Loucy (cell line): ENCODE data around the gene SNX20.

Experiments used
- H2AFZ ChIP-seq: fragments of 200-600 bp; sonication (generic); 2 replicates; pipeline ENCODE4 v1.6.0; 2016; ENCODE audit warnings: antibody characterized with exemption, mild to moderate bottlenecking, low read length, moderate library complexity
- H3F3A ChIP-seq: fragments of 200-600 bp; 2 replicates; pipeline ENCODE4 v1.6.0; 2016; ENCODE audit warnings: antibody characterized with exemption, low read depth, mild to moderate bottlenecking
- H3K27me3 ChIP-seq: fragments of 200-600 bp; sonication (generic); 2 replicates; pipeline ENCODE4 v1.6.1; 2014; ENCODE audit warnings: low read length, mild to moderate bottlenecking; ENCODE audit not compliant: insufficient read depth, poor library complexity, severe bottlenecking
- H3K36me3 ChIP-seq: fragments of 200-600 bp; sonication (generic); 2 replicates; pipeline ENCODE4 v1.6.1; 2016; ENCODE audit warnings: low read length; ENCODE audit not compliant: insufficient read depth
- H3K4me1 ChIP-seq: fragments of 200-600 bp; sonication (generic); 2 replicates; pipeline ENCODE4 v1.5.1; 2014; ENCODE audit warnings: low read length, mild to moderate bottlenecking; ENCODE audit not compliant: insufficient read depth, poor library complexity, severe bottlenecking
- H3K4me2 ChIP-seq: fragments of 200-600 bp; sonication (generic); 2 replicates; pipeline ENCODE4 v1.6.0; 2014; ENCODE audit warnings: antibody characterized with exemption, low read length, low read depth, mild to moderate bottlenecking; ENCODE audit not compliant: poor library complexity, severe bottlenecking
- H3K4me3 ChIP-seq: fragments of 200-600 bp; sonication (generic); 2 replicates; pipeline ENCODE4 v1.5.1; 2014; ENCODE audit warnings: low read length, mild to moderate bottlenecking, mixed read lengths; ENCODE audit not compliant: poor library complexity, severe bottlenecking
- H3K79me2 ChIP-seq: fragments of 200-600 bp; sonication (generic); 2 replicates; pipeline ENCODE4 v1.6.1; 2014; ENCODE audit warnings: low read length; ENCODE audit not compliant: insufficient read depth
- H3K9ac ChIP-seq: fragments of 200-600 bp; sonication (generic); 2 replicates; pipeline ENCODE4 v1.6.0; 2014; ENCODE audit warnings: mild to moderate bottlenecking, low read depth, low read length, moderate library complexity; ENCODE audit not compliant: poor library complexity, severe bottlenecking
- H3K9me2 ChIP-seq: fragments of 200-600 bp; sonication (generic); replicated peaks from 2 replicates; pipeline ENCODE4 v1.6.1; 2016; ENCODE audit warnings: low read depth, low read length, mixed read lengths
- H3K9me3 ChIP-seq: fragments of 200-600 bp; sonication (generic); 2 replicates; pipeline ENCODE4 v1.6.1; 2014; ENCODE audit warnings: mild to moderate bottlenecking, antibody characterized with exemption, low read length, low read depth; ENCODE audit not compliant: insufficient read depth
- H4K20me1 ChIP-seq: fragments of 200-600 bp; sonication (generic); 2 replicates; pipeline ENCODE4 v1.6.0; 2014; ENCODE audit warnings: antibody characterized with exemption, low read length, mild to moderate bottlenecking; ENCODE audit not compliant: insufficient read depth, poor library complexity, severe bottlenecking
- EZH2phosphoT487 ChIP-seq: fragments of 200-600 bp; IDR thresholded peaks from 2 replicates; pipeline ENCODE4 v1.6.1; 2018; ENCODE audit warnings: antibody characterized with exemption, mild to moderate bottlenecking, moderate library complexity, borderline replicate concordance
- TF ChIP-seq, protein P1 (sequence below): fragments of 200-600 bp; sonication (generic); conservative IDR thresholded peaks from 2 replicates; pipeline ENCODE4 v1.5.1; 2014; ENCODE audit warnings: mild to moderate bottlenecking, antibody characterized with exemption, low read length

Gene SNX20

GRCh38 chr16:50690177-50690576 lies 9.1 kb upstream of the SNX20 start:
- TF ChIP-seq, protein P1, sequence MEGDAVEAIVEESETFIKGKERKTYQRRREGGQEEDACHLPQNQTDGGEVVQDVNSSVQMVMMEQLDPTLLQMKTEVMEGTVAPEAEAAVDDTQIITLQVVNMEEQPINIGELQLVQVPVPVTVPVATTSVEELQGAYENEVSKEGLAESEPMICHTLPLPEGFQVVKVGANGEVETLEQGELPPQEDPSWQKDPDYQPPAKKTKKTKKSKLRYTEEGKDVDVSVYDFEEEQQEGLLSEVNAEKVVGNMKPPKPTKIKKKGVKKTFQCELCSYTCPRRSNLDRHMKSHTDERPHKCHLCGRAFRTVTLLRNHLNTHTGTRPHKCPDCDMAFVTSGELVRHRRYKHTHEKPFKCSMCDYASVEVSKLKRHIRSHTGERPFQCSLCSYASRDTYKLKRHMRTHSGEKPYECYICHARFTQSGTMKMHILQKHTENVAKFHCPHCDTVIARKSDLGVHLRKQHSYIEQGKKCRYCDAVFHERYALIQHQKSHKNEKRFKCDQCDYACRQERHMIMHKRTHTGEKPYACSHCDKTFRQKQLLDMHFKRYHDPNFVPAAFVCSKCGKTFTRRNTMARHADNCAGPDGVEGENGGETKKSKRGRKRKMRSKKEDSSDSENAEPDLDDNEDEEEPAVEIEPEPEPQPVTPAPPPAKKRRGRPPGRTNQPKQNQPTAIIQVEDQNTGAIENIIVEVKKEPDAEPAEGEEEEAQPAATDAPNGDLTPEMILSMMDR: no peak
- no peak for TF ChIP-seq EZH2phosphoT487
- H3K4me1 ChIP-seq: peaks cover 8% of the 10 kb centered on the region
- no peaks in the 10 kb centered on the region for H4K20me1 ChIP-seq
- H3K27me3 ChIP-seq: no peaks in the 10 kb centered on the region
- H3K36me3 ChIP-seq: no peaks in the 10 kb centered on the region
- H3K4me2 ChIP-seq: no peak overlapping the region
- H3K9me3 ChIP-seq: no peaks in the 10 kb centered on the region
- no peaks in the 10 kb centered on the region for H3K9me2 ChIP-seq
- no peaks in the 10 kb centered on the region for H3F3A ChIP-seq
- no peak overlapping the region for H3K4me3 ChIP-seq
- no peak overlapping the region for H2AFZ ChIP-seq
- no peaks in the 10 kb centered on the region for H3K79me2 ChIP-seq
- H3K9ac ChIP-seq: no peak overlapping the region

DNA sequence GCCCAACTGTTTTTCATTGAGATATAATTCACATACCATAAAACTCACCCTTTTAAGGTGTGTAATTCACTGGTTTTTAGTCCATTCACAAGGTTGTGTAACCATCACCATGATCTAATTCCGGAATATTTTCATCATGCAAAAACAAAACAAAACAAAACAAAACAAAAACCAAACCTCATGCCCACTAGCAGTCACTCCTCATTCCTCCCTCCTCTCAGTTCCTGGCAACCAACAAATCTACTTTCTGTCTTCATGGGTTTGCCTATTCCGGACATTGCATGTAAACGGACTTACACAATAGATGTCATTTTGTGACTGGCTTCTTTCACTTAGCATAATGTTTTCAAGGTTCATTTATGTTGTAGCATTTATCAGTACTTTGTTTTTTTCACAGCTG lies 7.8 kb upstream of the SNX20 start:
- Histone ChIP-seq H3F3A (no peaks in the 10 kb centered on the region), H3K9ac (no peak overlapping the region), H2AFZ (no peak overlapping the region), H3K4me1 (peaks cover 21% of the 10 kb centered on the region), H3K9me2 (no peaks in the 10 kb centered on the region), H3K4me2 (no peak overlapping the region), H3K79me2 (no peaks in the 10 kb centered on the region), H4K20me1 (no peaks in the 10 kb centered on the region), H3K9me3 (no peaks in the 10 kb centered on the region), H3K36me3 (no peaks in the 10 kb centered on the region), H3K27me3 (no peaks in the 10 kb centered on the region), H3K4me3 (no peak overlapping the region)
- TF ChIP-seq EZH2phosphoT487: no peak
- TF ChIP-seq, protein P1: no peak

DNA sequence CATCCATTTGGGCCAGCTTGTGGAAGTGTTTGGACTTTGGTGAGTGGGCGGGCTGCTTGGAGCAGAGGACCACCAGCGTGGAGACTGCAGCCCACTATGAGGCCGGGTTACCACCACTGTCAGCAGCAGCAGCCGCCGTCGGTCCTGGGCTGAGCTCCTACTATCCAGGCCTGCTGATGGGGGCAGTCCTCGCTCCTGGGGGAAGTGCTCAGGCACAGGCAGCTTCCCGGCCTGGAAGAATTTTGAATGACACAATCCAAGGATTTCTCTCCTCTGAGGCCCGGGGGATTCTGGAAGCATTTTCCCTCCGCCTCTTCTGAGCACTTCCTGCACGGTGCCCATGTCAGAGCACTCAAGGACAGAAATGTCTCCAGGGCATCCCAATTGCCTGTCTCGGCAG lies 7.0 kb upstream of the SNX20 start:
- Histone ChIP-seq H3K4me2 (no peak overlapping the region), H3K4me3 (no peak overlapping the region), H3F3A (no peaks in the 10 kb centered on the region), H3K36me3 (no peaks in the 10 kb centered on the region), H3K9ac (no peak overlapping the region), H3K4me1 (peaks cover 29% of the 10 kb centered on the region), H3K27me3 (no peaks in the 10 kb centered on the region), H2AFZ (no peak overlapping the region), H3K9me3 (no peaks in the 10 kb centered on the region), H3K79me2 (no peaks in the 10 kb centered on the region), H4K20me1 (no peaks in the 10 kb centered on the region), H3K9me2 (no peaks in the 10 kb centered on the region)
- TF ChIP-seq EZH2phosphoT487: no peak
- TF ChIP-seq, protein P1: no peak
